ENCODE data around the gene ANKRD39.

GRCh38 chr2:96830044-96830562, 27.7 kb downstream of the ANKRD39 start:
- no peak for TF ChIP-seq CTCF (IDR thresholded peaks at IDR 0.05)
- TF ChIP-seq EP300 (IDR thresholded peaks at IDR 0.05), result no peak
- TF ChIP-seq POLR2A (IDR thresholded peaks at IDR 0.05), result no peak
- no peak for TF ChIP-seq POLR2AphosphoS5 (IDR thresholded peaks at IDR 0.05)
